Measurements from ENCODE around the gene DCBLD2. TPM values are rescaled to one million over a fixed set of nuclear protein-coding genes. Genes with fewer than 3 reads are reported as not detected.

The DCBLD2 gene
- total RNA-seq, 2 donors from 2014 or later: 1.6 TPM

DNA sequence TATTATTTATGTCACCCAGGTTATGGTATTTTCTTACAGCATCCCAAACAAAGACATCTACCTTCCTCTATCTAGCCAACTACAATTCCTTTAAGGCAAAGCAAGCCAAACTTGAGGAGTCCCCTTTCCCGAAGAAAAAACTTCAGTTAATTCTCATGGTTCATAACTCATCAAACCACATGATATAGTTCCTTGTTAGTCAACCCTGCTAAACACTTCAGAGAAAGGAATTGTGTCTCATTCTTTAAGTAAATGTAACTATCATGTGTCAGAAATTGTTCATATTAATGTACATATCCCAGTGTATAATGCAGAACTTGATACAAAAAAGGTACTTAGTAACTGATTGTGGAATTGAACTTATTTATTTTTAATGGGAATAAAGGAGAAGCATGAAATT, 93.9 kb downstream of the DCBLD2 start:
- Mint-ChIP-seq H3K36me3 (no peaks in the 10 kb centered on the region), H3K4me1 (ENCODE audit: low read depth in 2 of 2) (no peaks in the 10 kb centered on the region), H3K9me3 (no peaks in the 10 kb centered on the region), H3K27ac (no peak overlapping the region), H3K4me3 (no peak overlapping the region), H3K27me3 (no peaks in the 10 kb centered on the region)
- ATAC-seq (no peak), DNase-seq (ENCODE audit: low spot score) (no peak)

DNA sequence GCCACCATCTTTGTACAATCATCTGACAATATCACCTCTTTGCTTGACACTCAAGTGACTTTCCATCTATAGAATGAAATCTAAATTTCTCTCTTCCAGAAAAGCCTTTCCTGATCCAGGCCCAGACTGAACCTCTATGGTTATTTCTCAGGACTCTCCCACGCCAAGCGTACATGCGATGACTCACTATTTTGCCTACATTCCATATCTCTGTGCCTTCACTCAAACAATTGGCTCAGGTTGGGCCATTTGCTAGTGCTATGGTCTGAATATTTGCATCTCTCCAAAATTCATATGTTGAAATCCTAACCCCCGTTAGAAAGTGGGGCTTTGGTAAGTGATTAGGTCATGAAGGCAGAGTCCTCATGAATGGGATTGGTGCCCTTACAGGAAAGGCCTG, 94.5 kb downstream of the DCBLD2 start:
- Mint-ChIP-seq H3K27me3 (no peaks in the 10 kb centered on the region), H3K4me1 (ENCODE audit: low read depth in 2 of 2) (no peaks in the 10 kb centered on the region), H3K27ac (no peak overlapping the region), H3K36me3 (no peaks in the 10 kb centered on the region), H3K4me3 (no peak overlapping the region), H3K9me3 (no peaks in the 10 kb centered on the region)
- DNase-seq (ENCODE audit: low spot score) (no peak), ATAC-seq (no peak)

DNA sequence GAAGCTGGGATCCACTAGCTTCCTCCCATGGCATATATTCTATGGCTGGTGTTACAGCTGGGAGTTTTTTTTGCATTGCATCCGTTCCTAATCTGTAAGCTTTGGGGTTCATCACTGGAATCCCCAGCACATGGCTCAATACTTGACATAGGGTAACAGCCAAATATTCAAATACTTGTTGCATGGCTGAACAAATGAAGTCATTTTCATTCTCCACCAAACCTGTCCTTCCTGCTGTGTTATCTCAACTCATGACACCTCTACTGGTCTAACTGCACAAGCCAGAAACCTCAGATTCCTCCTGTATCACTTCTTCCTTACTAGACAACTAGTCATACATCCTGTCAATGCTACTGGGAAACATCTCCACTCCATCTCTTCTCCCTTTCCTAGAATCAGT, 95.0 kb downstream of the DCBLD2 start:
- Mint-ChIP-seq H3K27me3 (no peaks in the 10 kb centered on the region), H3K36me3 (no peaks in the 10 kb centered on the region), H3K9me3 (no peaks in the 10 kb centered on the region), H3K4me1 (ENCODE audit: low read depth in 2 of 2) (no peaks in the 10 kb centered on the region), H3K27ac (no peak overlapping the region), H3K4me3 (no peak overlapping the region)
- ATAC-seq: no peak
- no peak for DNase-seq (ENCODE audit: low spot score)

DNA sequence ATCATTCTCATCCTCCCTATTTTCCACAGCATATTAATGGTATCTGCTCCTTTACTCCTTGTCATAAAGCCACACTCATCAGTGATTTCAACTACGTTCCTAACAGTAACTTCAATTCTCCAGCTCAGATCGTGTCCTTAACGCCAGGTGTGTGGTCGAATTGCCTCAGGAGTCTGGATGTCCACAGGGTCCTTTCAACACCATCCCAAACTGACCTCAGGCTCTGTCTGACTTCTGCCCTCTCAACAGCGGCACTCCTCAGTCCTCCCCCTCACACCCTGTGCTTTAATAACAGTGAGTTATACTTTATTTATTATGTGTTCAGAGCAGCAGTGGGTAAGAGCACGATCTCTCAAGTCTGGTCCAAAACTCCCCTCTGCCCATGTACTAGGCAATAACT, 95.9 kb downstream of the DCBLD2 start:
- ATAC-seq (no peak), DNase-seq (ENCODE audit: low spot score) (no peak)
- Mint-ChIP-seq H3K36me3 (no peaks in the 10 kb centered on the region), H3K4me3 (no peak overlapping the region), H3K4me1 (ENCODE audit: low read depth in 2 of 2) (no peaks in the 10 kb centered on the region), H3K27ac (no peak overlapping the region), H3K9me3 (no peaks in the 10 kb centered on the region), H3K27me3 (no peaks in the 10 kb centered on the region)

DNA sequence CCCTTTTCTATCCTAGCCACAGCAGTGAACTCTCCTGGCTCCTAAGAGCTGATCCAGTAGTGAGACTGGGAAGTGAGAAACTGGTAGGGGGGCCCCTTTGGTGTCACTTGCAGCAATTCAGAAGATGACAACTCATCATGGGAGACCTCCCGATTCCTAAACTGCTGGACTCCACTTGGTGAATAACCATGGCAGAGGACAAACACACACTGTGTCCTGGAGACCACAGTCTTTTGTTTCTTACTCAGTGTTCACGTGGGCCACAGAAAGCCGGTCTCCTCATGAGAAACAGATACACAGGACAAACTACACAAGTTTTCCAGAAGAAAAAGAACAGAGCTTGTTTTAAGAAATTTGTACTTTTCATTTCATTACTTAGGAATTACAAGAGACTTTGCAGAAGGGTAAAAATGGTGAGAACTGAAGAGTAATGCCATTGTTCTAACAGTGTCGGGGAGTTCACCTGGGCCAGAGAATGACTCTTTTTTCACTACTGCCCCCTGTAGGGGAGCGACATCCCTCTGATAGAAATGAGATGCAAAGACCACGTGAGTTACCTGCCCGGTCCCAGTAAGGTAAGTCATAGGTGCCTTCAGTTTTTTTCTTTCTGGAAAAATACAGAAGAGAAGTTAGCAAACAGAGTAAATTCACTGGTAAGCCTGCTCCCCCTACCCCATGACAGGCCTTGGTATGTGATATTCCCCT, 100.3 kb downstream of the DCBLD2 start:
- DNase-seq (ENCODE audit: low spot score): no peak
- no peak for ATAC-seq
- Mint-ChIP-seq H3K27me3 (no peaks in the 10 kb centered on the region), H3K27ac (no peak overlapping the region), H3K36me3 (no peaks in the 10 kb centered on the region), H3K4me3 (no peak overlapping the region), H3K4me1 (ENCODE audit: low read depth in 2 of 2) (no peaks in the 10 kb centered on the region), H3K9me3 (no peaks in the 10 kb centered on the region)

DNA sequence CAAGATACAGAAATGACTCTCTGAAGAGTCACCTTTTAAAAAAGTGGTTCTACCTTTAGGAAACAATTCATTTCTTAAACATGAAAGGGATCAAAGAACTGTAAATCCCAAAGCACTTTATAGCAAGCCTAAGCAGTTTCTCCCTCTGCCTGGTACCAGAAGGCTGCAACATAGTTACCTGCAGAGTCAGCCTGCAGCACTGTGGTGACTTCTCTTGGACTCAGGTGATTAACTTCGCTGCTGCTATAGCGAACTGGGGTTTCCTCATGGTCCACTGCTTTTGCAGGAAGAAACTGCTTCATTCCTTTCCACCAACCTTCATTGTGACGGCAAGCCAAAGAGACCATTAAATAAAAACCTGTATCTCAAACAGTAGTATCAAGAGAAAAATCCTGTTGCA, 101.1 kb downstream of the DCBLD2 start:
- Mint-ChIP-seq H3K36me3 (no peaks in the 10 kb centered on the region), H3K4me1 (ENCODE audit: low read depth in 2 of 2) (no peaks in the 10 kb centered on the region), H3K9me3 (no peaks in the 10 kb centered on the region), H3K4me3 (no peak overlapping the region), H3K27me3 (no peaks in the 10 kb centered on the region), H3K27ac (no peak overlapping the region)
- DNase-seq (ENCODE audit: low spot score): no peak
- ATAC-seq: no peak

DNA sequence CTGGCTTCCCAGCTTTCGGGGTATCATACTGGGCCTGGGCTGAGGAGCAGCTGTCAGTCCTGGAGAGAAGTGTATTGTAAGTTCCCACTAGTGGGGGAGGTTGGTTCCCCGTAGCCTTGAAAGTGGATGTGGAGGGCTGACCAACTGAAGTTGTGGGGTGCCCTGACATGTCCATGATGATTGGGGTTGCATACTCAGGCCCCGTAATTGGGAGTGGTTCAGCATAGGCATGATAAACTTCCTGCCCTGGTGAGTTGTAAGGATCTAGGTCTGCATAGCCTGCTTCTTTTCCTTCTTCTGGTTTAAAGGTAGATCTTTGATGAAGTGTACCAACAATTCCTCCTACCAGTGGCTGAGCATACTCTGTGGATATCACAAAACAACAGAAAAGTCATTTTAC, 102.0 kb downstream of the DCBLD2 start:
- Mint-ChIP-seq H3K9me3 (no peaks in the 10 kb centered on the region), H3K27ac (no peak overlapping the region), H3K36me3 (no peaks in the 10 kb centered on the region)

DNA sequence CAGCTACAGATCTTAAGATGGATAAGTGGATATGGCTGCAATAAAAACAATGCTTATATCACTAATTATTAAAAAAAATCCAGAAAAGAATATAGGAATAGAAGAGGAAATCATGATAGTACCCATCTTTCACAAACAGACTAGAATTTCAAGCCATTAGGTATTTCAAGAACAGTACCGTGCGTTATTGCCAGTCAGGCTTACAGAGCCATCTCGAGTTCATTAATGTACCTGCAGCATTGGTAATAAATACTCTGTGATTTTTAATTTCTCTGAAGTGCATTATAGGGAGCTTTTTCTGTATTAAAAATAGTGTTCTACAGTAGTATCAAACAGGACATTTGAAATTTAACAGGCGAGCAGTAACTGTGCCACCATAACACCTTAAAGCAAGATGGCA, 102.7 kb downstream of the DCBLD2 start:
- Mint-ChIP-seq H3K9me3 (no peaks in the 10 kb centered on the region), H3K27me3 (no peaks in the 10 kb centered on the region), H3K4me1 (ENCODE audit: low read depth in 2 of 2) (no peaks in the 10 kb centered on the region)

More for the DNA sequence above, 102.0 kb downstream of the DCBLD2 start:
- Mint-ChIP-seq H3K4me3 (no peak overlapping the region), H3K27me3 (no peaks in the 10 kb centered on the region), H3K4me1 (ENCODE audit: low read depth in 2 of 2) (no peaks in the 10 kb centered on the region)
- ATAC-seq (no peak), DNase-seq (ENCODE audit: low spot score) (no peak)

DNA sequence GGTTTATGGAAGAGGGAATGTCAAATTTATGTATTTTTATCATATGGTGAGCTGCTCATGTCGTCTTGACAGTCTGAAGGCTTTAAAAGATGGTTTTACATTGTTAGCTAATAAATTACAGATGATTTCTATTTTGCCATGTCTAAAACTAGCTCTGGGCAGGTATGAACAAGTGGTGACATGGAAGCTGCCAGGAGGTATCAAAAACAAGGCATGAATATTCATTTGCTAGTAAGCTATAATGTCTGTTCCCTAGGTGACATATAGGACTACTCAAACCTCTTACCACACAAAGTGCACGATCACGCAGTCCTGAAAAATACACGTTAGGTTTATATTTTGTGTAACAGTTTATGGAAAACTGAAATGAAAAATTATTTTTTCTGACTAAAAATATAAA, 103.6 kb downstream of the DCBLD2 start:
- no peaks in the 10 kb centered on the region for H3K27me3 Mint-ChIP-seq
- no peak for DNase-seq (ENCODE audit: low spot score)

More for the DNA sequence above, 102.7 kb downstream of the DCBLD2 start:
- ATAC-seq (no peak), DNase-seq (ENCODE audit: low spot score) (no peak)
- H3K27ac Mint-ChIP-seq: no peak overlapping the region
- H3K4me3 Mint-ChIP-seq: no peak overlapping the region
- no peaks in the 10 kb centered on the region for H3K36me3 Mint-ChIP-seq

DNA sequence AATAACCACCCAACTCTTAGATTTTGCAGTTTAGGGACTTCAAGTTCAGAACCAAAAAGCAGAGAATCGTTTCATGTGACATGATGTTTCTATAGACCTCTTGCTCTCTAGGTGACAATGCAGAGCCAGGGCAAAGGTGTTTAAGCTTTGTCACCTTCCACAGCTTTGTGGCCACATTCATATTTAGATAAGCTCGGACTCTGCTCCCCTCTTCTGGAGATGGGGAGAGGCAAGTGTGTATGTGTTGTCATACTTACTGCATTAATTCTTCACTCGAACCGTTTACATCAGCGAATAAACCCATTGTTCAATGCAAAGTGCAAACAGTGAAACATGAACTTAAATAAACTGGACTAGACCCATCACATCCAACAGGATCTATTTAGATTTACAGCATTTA, 105.2 kb downstream of the DCBLD2 start:
- Mint-ChIP-seq H3K27ac (no peak overlapping the region), H3K4me1 (ENCODE audit: low read depth in 2 of 2) (no peaks in the 10 kb centered on the region), H3K4me3 (no peak overlapping the region), H3K27me3 (peaks cover 0 to 7% of the 10 kb centered on the region in 2 donors), H3K36me3 (no peaks in the 10 kb centered on the region), H3K9me3 (no peaks in the 10 kb centered on the region)
- no peak for DNase-seq (ENCODE audit: low spot score)
- ATAC-seq: no peak

More for the DNA sequence above, 103.6 kb downstream of the DCBLD2 start:
- H3K27ac Mint-ChIP-seq: no peak overlapping the region
- H3K4me3 Mint-ChIP-seq: no peak overlapping the region
- ATAC-seq: no peak
- no peaks in the 10 kb centered on the region for H3K36me3 Mint-ChIP-seq
- H3K4me1 Mint-ChIP-seq (ENCODE audit: low read depth in 2 of 2): no peaks in the 10 kb centered on the region
- no peaks in the 10 kb centered on the region for H3K9me3 Mint-ChIP-seq

DNA sequence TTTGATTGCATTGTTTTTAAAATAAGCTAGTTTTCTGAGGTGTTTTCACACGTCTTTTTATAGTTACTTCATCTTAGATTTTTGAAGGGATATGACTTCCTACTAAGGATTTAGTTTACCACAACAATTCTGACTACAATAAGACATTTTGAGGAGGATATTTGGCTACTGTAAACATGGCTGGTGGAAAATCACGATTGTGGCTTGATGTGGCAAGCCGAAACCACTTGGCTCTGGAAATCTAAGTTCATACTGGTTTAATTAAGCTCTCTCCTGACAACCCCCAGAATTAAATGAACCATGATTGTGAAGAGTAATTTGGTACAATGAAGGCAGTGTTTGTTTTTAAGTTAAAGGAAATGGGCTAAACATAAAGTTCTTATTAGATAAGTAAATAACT, 107.5 kb downstream of the DCBLD2 start:
- DNase-seq (ENCODE audit: low spot score): no peak
- Mint-ChIP-seq H3K36me3 (no peaks in the 10 kb centered on the region), H3K4me3 (no peak overlapping the region), H3K27me3 (peaks cover 3 to 21% of the 10 kb centered on the region in 2 donors), H3K4me1 (ENCODE audit: low read depth in 2 of 2) (no peaks in the 10 kb centered on the region), H3K27ac (no peak overlapping the region), H3K9me3 (no peaks in the 10 kb centered on the region)
- ATAC-seq: no peak

DNA sequence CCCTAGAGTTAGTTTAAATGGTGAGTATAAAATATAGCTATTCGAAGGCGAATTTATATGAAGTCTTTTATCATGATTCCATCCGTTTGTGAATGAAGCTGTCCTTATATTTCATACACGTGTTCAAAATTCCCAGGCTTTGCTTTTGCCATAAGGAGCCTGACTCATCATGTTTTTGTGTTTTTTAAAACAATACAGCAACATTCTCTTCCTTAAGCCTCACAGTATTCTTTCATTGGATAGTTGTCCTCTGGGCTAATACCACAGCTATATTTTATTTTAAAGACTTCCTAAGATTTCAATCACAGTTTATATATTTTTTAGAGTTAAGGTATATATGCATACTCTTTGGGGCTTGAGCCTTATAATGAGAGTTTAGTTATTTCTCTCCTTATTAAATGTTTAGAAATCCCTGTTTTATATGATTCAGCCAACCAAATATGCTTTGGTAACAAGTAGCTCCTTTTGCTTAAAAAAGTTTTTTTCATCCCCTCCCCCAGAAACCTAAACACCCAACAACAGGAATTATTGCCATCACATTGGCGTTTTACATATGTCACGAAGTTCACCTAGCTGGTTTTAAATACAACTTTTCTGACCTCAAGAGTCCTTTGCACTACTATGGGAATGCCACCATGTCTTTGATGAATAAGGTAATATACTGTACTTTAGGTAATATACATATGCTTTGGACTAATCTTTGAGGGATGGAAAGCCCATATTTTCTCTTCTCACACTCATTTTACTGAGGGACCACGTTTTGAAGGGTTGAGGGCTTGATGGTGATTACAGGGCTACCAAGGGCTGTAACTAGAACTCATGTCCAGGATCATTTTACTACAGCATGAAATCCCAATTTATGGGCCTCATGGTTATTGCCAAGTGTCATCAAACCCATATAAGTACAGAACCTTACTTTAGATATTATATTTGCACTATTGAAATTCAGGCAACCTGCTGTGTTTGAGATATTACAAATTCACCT, 109.9 kb downstream of the DCBLD2 start:
- Mint-ChIP-seq H3K9me3 (no peaks in the 10 kb centered on the region), H3K27ac (no peak overlapping the region), H3K4me1 (ENCODE audit: low read depth in 2 of 2) (peaks cover 0 to 2% of the 10 kb centered on the region in 2 donors), H3K27me3 (peaks cover 4 to 21% of the 10 kb centered on the region in 2 donors), H3K4me3 (no peak overlapping the region), H3K36me3 (no peaks in the 10 kb centered on the region)
- ATAC-seq (no peak), DNase-seq (ENCODE audit: low spot score) (no peak)

DNA sequence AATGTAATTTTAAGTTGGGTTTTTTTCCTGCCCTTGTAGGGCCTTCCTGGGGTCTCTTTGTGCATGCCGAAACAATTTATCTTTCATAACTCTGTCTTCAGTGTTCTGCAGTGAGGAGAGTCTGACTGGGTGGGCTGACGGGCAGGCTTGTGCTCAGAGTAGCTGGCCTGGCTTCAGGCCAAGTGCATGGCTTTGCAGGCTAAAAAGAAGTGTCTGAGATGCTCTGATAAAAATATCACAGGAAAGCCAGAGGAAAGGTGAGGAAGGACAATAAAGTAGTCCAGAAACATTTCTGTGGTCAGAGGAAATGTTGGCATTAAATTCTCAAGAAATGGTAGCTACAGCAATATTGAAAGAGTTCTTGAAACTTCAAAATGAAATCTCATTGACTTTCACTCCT, 112.8 kb downstream of the DCBLD2 start:
- Mint-ChIP-seq H3K27ac (no peak overlapping the region), H3K4me3 (no peak overlapping the region), H3K4me1 (ENCODE audit: low read depth in 2 of 2) (peaks cover 3 to 4% of the 10 kb centered on the region in 2 donors), H3K27me3 (peaks cover 14 to 38% of the 10 kb centered on the region in 2 donors), H3K9me3 (peaks cover 9% of the 10 kb centered on the region), H3K36me3 (no peaks in the 10 kb centered on the region)
- ATAC-seq: no peak
- DNase-seq (ENCODE audit: low spot score): no peak

DNA sequence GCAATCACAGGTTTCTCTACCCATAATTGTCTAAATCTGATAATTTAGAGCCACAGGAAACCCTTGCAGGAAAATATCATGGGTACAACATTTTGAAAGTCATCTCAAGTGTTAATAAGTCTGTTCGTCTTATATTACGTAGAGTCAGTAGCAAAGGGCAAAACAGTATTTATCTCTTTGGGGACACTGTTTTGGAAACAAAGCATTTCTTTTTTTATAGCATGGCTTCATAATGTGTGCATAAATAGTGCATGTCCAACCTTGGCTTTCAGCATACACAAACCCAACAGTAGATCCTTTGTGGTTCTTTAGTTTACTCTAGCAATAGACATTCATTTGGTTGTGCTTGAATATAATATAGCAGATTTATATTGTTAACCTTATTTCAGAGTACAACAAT, 114.3 kb downstream of the DCBLD2 start:
- Mint-ChIP-seq H3K27ac (no peak overlapping the region), H3K4me1 (ENCODE audit: low read depth in 2 of 2) (peaks cover 3 to 4% of the 10 kb centered on the region in 2 donors), H3K36me3 (no peaks in the 10 kb centered on the region), H3K27me3 (peaks cover 14 to 38% of the 10 kb centered on the region in 2 donors), H3K4me3 (no peak overlapping the region), H3K9me3 (peaks cover 9% of the 10 kb centered on the region)
- DNase-seq (ENCODE audit: low spot score) (no peak), ATAC-seq (no peak)

Data from natural killer cell treated with Interleukin-12 subunit alpha and Interleukin-12 subunit beta and Interleukin-15 and Interleukin-18, amount 100 ng/mL, for 72 hours (primary cell).